GM19463 (cell line): ENCODE data around the gene AP3D1.
"Not testable (repeated sequence)": the region's sequence is repeated elsewhere in the genome, so short reads cannot be mapped to it uniquely, and the experiment has no call there.

ENCODE experiments used
- ATAC-seq: cut with Tn5 transposase; IDR thresholded peaks from one replicate; pipeline ENCODE4 v1.9.1; 2021; ENCODE audit warnings: mild to moderate bottlenecking, moderate library complexity; ENCODE audit not compliant: unreplicated experiment

Gene AP3D1

DNA sequence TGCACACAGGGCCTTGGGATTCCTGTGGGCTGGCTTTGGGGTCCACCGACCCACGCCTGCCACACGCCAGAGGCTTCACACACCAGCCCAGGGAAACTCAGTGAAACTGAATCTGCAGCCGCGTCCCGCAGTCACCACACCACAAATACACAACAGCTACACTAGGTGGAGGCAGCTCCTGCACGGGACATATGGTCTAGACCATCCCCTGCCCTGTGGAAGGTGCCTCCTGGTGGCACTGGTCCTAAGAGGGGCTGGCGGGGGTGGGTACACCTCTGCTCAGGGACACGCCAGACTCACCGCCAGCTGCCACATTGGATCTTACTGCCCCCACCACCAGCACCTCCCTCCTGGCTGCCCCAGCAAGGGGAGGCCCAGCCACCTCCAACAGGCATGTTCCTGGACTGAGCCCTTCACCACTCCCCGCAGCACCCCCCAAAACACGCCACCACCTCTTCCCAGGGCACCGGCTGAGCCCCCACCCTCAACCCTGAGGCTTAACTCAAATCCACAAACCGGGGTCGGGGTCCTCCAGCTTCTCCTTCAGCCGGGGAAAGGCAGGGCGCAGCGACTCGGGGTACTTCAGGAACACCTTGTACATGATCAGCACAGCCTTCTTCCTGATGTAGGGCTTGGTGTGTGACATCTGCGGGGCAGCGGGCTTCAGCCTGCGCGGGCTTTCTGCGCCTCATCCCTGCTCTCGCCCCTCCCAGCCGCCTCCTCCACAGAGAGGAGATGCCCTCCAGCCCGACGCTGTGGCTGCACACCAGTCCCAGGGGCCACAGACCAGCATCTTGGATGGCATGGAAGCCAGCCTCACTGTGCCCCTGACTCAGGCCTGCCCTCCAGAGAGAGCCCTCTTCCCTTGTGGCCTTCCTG, 21.2 kb downstream of the AP3D1 start:
- no peak for ATAC-seq

DNA sequence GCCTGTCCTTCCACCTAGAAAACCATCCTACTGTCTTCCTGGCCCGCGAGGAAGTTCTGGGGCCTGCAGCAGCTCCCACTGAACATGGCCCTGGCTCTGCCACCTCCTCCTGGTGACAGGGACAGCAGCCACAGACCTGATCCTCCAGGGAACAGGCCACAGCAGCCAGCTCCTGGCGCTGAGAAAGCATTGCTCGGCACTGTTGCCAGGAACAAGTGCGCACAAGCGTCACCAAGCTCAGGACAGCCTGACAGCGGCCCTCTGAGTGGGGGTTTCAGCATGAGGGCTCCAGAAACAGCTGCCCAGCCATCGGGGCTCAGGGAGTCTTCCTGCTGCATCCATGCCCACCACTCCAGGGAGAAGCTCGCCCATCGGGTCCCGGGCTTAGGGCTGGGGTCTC, 21.9 kb downstream of the AP3D1 start:
- ATAC-seq, result no peak

DNA sequence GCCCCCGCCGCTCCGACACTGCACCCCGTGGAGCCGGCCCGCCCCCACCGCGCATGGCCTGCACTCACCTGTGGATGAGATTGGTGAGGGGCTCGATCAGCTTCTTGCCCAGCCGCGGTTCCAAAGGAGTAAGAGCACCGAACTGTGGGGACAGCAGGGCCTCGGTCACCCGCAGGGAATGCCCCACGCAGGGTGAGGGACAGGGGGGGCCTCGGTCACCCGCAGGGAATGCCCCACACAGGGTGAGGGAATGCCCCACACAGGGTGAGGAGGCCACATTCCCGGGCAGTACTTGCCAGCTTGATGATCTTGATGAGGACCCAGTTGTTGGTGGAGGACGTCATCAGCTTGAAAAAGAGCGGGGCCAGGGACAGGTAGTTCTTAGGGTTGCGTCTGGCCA, 22.3 kb downstream of the AP3D1 start:
- no peak for ATAC-seq

DNA sequence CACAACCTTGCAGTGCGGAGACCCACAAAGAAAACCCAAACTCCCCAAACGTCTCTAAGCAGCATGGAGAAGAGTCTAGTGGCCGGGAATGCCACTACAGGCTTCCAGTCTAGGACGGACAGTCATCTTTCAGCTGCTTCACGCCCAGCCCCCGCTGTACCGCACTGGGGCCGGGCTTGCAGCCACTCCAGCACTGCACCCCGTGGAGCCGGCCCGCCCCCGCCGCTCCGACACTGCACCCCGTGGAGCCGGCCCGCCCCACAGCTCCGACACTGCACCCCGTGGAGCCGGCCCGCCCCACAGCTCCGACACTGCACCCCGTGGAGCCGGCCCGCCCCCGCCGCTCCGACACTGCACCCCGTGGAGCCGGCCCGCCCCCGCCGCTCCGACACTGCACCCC, 23.1 kb downstream of the AP3D1 start:
- not testable (repeated sequence) for ATAC-seq

DNA sequence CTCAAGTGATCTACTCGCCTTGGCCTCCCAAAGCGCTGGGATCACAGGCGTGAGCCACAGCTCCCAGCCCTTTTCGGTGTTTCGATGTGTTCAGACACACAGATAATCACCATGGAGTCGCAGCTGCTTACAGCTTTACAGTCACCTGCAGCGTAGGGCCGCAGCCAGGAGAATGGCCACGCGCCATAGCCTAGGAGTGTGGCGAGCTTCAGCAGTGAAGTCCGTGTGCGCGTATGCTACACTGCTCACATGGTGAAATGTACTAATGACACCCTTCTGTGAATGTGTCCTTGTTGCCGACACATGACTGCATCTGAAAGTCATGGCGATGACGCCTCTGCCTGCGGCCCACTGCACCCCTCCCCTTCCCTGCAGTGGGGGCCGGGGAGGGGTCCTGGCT, 23.6 kb downstream of the AP3D1 start:
- ATAC-seq, result no peak

DNA sequence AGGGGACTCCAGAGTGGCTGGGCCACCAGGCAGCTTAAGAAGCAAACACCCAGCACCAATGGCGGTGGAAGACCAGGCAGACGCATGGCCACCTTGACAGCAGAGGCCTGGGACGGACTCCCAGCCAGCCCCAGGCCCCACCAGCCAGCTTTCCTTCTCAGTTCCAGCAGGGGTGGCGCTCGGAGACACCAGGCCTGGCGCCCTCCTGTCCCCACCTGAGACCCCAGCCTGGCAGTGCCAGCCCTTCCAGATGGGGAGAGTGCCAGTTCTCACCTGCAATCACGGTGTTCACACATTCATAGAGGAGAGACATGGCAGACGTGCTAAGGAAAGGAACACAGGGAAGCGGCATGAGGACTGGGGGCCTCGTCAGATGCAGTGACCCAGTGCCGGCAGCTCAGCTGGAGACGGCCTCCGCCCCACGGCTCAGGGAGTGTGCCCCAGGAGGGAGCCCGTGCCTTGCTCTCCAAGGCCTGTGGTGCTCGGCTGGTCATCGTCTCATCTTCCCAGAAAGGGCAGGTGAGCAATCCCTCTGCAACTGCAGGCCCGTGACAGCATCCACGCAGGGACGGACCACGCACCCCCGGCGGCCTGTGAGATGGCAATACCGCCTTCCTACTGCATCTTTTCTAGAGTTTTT, 24.4 kb downstream of the AP3D1 start:
- ATAC-seq, result no peak

DNA sequence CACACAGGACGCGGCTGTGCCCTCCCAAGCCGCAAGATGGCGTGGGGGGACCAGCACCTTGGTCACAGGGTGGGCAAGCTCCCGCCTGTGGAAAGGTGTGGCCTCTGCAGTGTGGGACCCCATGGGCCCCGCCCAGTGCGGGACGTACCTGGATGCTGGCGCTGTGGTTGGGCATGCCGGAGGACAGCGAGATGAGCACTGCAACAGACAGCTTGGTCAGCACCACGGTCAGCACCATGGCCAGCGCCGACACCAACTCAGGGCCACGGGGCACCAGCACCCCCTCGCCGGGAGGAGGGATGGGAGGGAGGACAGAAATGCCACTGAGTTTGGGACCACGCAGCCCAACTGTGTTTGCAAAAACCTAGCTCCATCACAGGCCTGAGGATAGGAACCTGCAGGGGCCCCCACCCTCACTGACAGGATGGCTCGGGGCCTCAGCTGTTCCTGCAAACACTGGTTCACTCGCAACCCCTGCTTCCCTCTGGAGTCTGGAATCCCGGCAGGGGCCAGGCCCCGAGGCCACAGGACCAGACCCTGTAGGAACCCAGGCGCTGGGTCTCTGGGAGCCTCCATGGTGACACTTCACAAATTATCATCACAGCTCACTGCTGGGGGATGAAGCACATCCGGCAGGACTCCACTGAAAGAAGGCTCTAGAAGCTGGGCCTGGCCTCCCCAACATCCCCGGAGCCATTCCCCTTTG, 27.5 kb downstream of the AP3D1 start:
- ATAC-seq, result no peak

DNA sequence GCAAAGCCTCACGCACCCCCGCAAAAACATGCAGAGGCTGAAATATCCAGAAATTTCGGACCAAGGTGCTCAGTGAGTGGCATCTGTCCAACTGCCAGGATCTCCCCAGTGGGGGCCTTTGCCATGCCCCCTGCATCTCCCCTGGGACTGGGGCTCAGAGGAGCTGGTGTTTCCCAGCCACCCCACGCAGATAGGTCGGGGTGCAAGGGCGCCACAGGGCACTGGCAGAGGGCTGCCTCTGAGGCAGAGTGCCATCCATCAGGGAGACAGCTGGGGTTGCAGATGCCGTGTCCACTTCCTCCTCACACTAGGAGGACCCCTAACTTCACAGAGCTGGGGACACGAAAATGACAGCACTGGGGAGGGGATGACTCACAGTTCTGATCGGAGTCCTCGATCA, 28.4 kb downstream of the AP3D1 start:
- no peak for ATAC-seq

DNA sequence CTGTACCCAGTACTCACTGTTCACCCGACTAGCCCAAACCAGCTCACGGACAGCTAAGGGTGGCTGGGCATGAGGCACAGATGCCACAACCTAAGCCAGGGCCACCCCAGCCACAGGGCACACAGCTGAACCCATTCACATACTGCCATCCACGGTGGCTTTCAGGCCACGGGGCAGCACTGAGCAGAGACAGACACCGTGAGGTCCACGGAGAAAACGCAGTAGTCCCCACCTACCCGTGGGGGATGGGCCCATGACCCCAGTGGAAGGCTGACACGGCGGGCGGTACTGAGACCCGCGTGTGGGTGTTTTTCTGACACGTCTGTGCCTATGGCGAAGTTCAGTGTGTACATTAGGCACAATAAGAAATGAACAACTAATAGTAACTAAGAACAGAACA, 29.1 kb downstream of the AP3D1 start:
- ATAC-seq, result no peak

DNA sequence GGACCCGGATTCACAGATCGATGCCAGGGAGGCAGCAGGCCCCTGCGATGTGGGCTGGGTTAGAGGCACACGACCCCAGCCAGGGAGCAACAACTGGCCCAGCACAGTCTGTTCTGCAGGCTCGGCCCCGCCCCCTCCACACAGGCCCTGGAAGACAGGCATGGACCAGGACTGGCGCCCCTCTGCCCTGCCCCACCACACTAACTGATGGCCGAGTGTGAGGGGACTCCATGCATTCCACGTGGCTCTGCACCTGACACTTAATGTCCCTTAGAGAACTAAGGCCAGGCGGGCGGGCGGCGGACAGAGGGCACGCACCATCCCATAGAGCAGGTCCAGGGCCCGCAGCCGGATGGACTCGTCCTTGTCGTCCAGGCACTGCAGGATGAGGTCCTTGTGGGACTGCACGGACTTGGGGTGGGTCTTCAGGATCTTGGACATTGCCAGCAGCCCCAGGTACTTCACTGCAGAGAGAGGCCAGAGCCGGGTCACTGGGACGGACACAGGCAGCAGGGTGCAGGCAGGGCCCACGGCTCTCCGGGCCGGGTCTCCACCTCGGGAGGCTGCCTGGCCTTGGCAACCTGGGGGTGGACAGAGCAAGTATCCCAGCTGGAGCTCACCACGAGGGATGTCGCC, 29.8 kb downstream of the AP3D1 start:
- no peak for ATAC-seq

DNA sequence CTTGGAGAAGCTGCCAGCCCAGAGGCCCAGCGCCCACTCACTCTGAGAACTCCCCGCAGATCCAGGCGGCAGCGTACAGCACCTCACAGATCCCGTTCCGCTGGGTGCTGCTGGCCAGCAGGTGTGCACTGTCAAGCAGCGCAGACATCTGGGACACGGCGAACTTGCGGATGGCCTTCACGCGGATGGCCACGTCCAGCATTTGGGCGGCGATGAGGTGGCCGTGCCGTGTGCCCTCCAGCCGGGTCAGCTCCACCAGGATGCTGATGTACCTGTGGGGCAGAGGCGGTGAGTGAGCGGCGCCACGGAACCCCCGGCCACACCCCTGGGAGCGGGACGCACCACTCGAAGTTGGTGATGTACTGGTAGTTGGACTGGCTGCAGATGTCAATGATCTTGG, 30.5 kb downstream of the AP3D1 start:
- ATAC-seq, result no peak

DNA sequence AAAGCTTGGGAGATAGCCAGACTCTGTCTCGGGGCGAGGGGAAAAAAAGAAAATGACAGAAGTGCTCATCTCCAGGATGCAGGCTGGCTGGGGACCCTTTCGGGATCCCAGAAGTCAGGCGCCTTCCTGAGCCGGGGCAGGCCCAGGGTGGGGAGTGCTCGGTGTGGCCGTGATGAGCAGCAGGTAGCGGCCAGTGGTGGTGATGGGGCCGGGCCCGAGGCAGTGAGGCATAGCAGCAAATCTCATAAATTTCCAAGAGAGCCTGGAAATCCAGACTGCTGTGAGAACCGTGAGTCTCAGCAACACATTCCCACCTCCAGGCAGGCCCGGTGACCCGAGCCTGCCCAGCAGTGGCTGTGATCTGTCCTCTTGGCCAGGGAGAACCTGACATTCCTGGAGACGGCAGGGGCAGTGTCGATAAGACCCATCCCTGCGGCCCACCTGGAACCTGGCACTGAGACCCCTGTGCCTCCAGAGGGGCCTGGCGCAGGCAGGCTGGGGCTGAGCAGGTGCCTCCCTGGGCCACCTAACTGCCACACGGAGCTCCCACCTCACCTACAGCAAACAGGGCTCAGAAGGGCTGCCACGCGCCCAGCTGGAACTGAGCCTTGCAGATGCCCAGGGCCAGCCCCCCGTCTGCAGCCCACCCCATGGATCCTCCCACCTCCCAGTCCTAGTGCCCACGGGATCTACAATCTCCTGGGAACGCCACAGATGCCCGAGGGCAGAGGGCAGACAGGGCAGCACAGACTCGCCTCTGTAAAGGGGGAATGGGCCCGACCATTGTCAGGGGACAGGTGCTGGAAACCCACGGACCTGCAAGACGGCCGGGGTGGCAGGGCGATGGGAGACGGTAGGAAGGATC, 31.2 kb downstream of the AP3D1 start:
- no peak for ATAC-seq

DNA sequence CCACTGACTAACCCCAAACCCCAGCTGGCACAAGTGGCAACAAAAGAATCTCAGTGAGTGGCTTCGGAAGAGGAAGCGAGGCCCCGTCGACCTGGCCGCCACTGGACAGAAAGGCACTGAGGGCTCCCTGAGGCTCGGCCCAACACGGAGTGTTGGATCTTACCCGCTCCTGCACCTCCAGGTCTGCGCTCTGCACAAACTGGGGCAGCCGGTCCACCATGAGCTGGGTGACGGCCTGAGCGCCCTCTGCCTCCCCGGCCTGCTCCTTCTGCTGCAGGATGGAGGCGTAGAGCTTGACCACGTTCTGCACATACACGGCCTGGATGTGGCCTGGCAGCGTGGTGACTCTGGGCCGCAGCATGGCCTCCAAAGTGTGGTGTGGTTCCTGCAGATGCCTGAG, 32.9 kb downstream of the AP3D1 start:
- ATAC-seq, result no peak

DNA sequence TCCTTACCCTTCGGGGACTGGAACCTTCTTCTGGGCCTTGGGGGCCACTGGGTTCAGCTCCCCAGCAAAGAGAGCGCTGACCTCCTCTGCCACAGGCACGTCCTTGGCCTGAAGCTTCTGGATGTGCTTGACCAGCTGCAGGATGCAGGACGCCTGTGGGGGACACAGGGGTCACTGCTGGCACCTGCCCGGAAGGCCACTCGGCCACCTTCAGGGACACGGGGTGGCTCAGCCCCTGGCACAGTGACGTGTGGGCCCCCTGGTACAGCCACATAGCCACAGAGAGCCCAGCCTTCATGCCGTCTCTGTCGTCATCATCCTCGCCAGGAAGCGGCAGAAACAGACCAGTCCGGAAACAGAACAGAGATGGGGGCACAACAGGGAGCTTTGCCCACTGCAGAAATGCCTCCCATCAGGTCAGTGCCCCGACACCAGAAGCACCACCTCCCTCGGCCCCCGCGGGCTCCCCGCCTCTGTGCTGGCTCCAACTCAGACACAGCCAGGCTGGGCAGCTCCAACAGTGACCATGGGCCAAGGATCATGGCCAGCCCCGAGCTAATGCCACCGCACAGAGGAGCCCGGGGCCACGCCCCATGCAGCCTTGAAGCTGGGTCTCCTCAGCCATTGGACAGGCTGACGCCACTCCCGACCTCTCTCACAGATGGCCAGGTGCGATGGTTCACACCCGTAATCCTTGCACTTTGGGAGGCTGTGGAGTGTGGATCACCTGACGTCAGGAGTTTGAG, 34.0 kb downstream of the AP3D1 start:
- no peak for ATAC-seq

DNA sequence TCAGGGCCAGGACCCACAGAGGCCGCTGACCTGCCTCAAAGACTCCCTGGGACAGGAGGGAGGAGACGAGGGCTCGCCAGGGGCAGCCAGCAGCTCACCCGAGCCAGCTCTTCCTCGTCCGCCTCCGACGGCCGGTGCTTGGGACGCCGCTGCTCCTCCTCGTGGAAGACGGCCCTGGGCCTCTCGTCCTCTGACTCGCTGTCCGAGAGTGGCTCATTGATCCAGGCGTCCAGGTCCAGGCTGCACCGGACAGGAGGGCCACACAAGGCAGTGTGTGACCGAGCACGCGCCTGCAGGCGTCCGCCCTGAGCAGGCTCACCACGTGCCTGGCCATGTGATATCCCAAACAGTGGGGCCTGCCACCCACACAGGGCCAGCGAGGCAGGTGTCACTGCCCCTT, 34.9 kb downstream of the AP3D1 start:
- no peak for ATAC-seq

DNA sequence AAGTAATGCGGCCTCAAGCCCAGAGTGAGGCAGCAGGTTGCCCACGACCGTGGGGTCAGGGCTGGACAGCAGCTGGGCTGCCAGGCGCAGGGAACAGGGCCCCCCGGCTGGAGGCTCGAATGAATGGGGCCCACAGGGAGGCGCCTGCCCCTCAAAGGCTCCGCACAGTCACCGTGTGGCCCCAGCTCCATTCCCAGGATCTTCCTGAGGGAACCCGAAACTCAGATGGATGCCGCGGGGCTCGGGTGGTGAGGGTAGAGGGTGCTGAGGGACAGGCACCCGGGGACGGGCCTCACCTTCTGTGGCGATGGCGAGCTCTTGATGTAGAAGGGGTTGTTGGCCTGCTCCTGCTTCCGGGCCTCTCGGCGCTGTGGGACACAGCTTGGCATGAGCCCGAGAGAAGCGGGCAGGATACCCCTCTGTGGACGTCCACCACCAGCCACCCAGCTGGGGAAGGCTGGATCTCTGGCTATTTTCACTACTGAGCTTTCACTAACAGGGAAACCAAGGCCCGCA, 35.4 kb downstream of the AP3D1 start:
- no peak for ATAC-seq

DNA sequence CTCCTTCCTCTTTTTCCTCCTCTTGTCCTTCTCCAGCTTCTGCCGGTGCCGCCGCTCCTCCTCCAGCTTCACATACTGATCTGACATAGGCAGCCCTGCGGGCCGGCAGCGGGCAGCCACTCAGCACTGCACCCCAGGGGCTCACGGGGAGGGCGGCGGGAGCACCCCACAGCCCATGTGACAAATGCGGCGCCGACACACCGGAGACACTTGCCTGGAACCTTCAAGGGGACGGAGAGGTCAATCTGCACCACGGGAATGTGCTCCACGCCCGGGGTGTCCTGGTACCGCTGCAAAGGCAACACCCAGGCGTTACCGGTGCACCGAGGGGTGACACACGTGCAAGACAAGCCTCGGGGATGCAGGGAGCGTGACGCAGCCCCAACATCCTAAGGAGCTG, 36.0 kb downstream of the AP3D1 start:
- ATAC-seq, result no peak

DNA sequence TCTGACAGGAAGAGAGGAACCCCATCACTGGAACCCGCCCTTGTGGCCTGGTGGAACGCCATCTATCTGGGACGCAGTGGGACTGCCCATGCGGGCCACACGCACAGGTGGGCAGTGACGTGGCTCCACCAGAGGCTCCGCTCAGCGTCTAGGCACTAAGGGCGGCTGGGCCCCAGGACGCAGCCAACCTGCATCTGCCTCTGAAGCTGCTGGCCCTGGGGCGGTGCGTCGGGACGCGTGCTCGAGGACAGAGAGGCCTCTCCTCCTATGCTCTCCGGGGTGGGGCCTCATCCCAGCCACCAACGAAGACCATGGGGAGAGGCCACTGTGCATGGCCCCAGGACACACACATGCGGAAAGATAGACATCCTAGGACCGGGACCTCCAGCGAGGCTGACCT, 36.5 kb downstream of the AP3D1 start:
- no peak for ATAC-seq

DNA sequence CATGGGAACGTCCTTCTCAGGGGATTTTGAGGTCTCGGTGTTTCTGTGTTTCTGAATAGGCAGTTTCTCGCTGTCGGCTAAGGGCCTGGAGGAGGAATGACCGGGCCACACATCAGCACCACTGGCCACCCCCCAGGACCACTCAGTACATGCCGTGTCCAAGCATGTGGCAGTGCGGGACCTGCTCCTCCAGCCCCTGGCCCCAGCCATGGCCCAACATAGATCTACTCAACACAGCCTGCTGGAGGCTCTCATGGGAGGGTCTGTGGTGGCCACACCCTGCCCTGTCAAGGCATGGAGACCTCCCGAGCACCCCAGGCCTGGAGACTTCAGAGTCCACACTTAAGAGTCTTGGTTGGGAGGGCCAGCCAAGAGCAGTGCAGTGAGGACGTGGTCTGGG, 37.1 kb downstream of the AP3D1 start:
- no peak for ATAC-seq
